Stimulated activated naive B cell treated with anti-CD40 and anti-IgM and Interleukin-4, amounts not matched to agents 10 μg/mL and 1 μg/mL and 100 μg/mL, for 72 hours (primary cell): ENCODE data around the gene QTRT2.

Experiments
- ATAC-seq, 2 donors: fragments of 150-1000 bp; cut with Tn5 transposase; replicated peaks; 2 replicates each; pipeline ENCODE4 v1.10.0; 2021; ENCODE audit warnings: moderate library complexity in 1 of 2
- DNase-seq: peaks from one replicate; pipeline ENCODE4 v3.0.0; 2021
- H3K27ac Mint-ChIP-seq: one replicate; pipeline ENCODE4 v1.8.0; 2022; ENCODE audit warnings: mild to moderate bottlenecking, mixed read lengths
- H3K27me3 Mint-ChIP-seq, 2 donors: one replicate each; pipeline ENCODE4 v1.8.0; 2022; ENCODE audit warnings: mixed read lengths in 2 of 2
- H3K36me3 Mint-ChIP-seq, 2 donors: one replicate each; pipeline ENCODE4 v1.8.0; 2022; ENCODE audit warnings: mixed read lengths in 2 of 2, mild to moderate bottlenecking in 1 of 2
- H3K4me1 Mint-ChIP-seq, 2 donors: one replicate each; pipeline ENCODE4 v1.8.0; 2022; ENCODE audit warnings: mixed read lengths in 2 of 2, mild to moderate bottlenecking in 1 of 2
- H3K4me3 Mint-ChIP-seq, 2 donors: one replicate each; pipeline ENCODE4 v1.8.0; 2022; ENCODE audit warnings: mild to moderate bottlenecking in 2 of 2, mixed read lengths in 2 of 2, moderate library complexity in 1 of 2
- H3K9me3 Mint-ChIP-seq, 2 donors: one replicate each; pipeline ENCODE4 v1.8.0; 2022; ENCODE audit warnings: mixed read lengths in 2 of 2, mild to moderate bottlenecking in 1 of 2

The QTRT2 gene

DNA sequence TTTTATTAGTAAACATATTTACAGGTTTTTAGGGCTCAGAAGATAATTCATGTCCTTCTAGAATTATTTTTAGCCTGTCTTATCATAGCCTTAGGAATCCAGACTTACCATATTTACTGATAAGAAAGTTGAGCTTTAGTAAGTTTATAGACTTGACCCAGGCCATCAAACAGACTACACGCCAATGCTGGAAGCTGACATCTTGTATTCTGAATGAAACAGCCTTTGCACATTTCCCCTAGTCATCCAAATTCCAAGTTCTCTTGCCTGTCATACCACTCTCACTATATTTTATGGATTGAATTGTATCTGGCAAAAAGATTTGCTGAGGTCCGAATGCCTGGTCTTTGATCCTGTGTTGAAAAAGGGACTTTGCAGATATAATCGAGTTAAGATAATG, 63.7 kb downstream of the QTRT2 start:
- Mint-ChIP-seq H3K4me1 (no peaks in the 10 kb centered on the region), H3K4me3 (no peak overlapping the region), H3K27ac (no peak overlapping the region), H3K9me3 (no peaks in the 10 kb centered on the region), H3K36me3 (no peaks in the 10 kb centered on the region), H3K27me3 (peaks cover 7 to 8% of the 10 kb centered on the region in 2 donors)
- DNase-seq (no peak), ATAC-seq (no peak)

DNA sequence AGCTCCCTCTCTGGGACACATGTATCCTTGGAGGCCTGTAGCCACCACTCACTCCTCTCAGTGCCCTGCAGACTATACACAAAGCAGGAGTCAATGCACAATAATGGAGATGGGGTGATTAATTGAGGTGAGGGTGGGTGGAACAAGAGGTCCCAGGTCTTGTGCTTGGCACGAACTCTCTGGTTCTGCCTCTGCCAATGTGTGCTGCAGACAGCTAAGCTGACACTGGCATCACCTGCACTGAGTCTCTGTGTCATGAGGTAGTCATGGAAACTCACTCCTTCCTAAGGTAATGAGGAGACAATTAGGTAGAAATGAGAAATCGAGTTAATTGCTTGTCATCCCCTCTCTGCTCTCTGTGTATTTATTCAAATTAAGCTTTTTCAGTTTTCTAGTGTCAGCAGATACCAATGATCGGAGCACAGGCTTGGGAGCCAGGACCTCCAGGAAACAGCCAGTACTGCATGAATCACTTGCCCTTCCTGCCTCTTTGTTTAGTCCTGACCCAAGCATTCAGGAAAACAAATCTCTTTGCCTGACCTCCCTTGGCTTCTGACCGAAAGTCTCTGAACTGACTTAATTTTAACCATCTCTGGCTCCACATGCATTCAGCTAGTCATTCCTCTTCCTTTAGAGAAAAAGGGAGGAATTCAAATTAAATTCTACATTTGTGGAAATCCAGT, 65.6 kb downstream of the QTRT2 start:
- no peaks in the 10 kb centered on the region for H3K36me3 Mint-ChIP-seq
- DNase-seq (no peak), ATAC-seq (no peak)
- H3K27ac Mint-ChIP-seq, result no peak overlapping the region
- no peaks in the 10 kb centered on the region for H3K9me3 Mint-ChIP-seq
- H3K27me3 Mint-ChIP-seq, result peaks cover 7 to 8% of the 10 kb centered on the region in 2 donors
- no peaks in the 10 kb centered on the region for H3K4me1 Mint-ChIP-seq
- no peak overlapping the region for H3K4me3 Mint-ChIP-seq

DNA sequence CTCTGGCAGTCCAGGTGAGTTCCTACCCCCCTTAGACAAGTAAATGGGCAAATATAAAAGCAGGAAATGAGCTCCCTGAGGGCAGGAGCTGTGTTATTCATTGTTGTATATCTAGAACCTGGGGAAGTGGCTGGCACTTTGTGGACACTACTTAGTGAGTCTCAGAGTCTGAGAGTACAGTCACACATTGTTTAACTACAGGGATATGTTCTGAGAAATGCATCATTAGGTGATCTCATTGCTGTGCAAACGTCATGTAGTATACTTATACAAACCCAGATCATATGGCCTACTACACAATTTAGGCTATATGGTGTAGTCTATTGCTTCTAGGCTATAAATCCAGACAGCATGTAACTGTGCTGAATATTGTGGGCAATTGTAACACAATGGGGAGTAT, 69.9 kb downstream of the QTRT2 start:
- no peak for ATAC-seq
- DNase-seq, result no peak
- H3K4me3 Mint-ChIP-seq, result no peak overlapping the region
- H3K4me1 Mint-ChIP-seq, result no peaks in the 10 kb centered on the region
- no peak overlapping the region for H3K27ac Mint-ChIP-seq
- H3K36me3 Mint-ChIP-seq, result no peaks in the 10 kb centered on the region
- H3K27me3 Mint-ChIP-seq, result peaks cover 8 to 12% of the 10 kb centered on the region in 2 donors
- H3K9me3 Mint-ChIP-seq, result no peaks in the 10 kb centered on the region

DNA sequence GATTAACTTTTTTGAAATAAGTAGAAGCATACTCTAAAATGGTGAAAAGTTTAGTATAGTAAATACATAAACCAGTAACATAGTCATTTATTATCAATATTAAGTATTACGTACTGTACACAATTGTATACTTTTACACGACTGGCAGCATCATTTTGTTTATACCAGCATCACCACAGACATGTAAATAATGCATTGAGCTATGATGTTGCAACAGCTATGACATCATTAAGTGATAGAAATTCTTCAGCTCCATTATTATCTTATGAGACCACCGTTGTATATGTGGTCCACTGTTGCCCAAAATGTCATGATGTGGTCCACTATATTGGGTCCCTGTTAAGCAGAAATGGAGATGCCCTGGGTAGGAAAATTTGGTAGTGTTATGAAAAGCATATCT, 71.0 kb downstream of the QTRT2 start:
- Mint-ChIP-seq H3K27me3 (peaks cover 8 to 17% of the 10 kb centered on the region in 2 donors), H3K36me3 (no peaks in the 10 kb centered on the region)
- ATAC-seq, result no peak

DNA sequence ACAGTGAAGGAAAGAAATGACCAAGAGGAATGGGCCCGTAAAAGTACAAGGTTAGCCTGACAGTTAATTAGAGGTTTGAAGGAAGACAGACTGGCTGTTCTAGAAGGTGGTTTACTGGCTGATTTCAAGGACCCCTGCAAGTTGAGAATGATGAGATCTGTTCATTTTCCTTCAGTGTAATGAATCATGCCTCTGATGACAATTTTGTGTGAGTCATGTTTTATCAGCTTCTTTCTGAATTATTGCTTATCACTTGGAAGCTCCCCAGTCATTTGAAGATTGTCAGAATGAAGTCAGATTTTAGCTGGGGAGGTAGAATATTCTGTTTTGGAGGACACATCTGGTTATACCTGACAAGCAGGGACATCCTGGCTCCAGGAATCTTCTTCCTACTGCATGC, 71.7 kb downstream of the QTRT2 start:
- DNase-seq, result no peak
- no peak for ATAC-seq
- Mint-ChIP-seq H3K4me1 (no peaks in the 10 kb centered on the region), H3K27me3 (peaks cover 12 to 17% of the 10 kb centered on the region in 2 donors), H3K9me3 (no peaks in the 10 kb centered on the region), H3K36me3 (no peaks in the 10 kb centered on the region), H3K4me3 (no peak overlapping the region), H3K27ac (no peak overlapping the region)

More for the DNA sequence above, 71.0 kb downstream of the QTRT2 start:
- no peak overlapping the region for H3K27ac Mint-ChIP-seq
- no peak for DNase-seq
- H3K4me1 Mint-ChIP-seq, result no peaks in the 10 kb centered on the region
- no peaks in the 10 kb centered on the region for H3K9me3 Mint-ChIP-seq
- H3K4me3 Mint-ChIP-seq, result no peak overlapping the region

DNA sequence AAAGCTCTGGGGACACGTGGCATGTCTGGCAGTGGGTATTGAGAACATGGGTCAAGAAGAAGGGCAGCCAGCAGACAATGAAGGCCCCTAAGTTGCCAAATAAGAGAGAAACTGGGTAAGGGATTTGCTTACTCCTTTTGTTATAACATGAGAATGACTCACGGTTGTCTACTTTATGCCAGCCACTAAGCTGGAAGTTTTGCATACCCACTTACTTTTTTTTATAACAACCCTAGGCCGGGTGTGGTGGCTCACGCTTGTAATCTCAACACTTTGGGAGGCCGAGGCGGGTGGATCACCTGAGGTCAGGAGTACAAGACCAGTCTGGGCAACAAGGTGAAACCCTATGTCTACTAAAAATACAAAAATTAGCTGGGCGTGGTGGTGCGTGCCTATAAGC, 72.3 kb downstream of the QTRT2 start:
- no peak overlapping the region for H3K27ac Mint-ChIP-seq
- no peak overlapping the region for H3K4me3 Mint-ChIP-seq
- ATAC-seq (no peak), DNase-seq (no peak)
- H3K9me3 Mint-ChIP-seq, result no peaks in the 10 kb centered on the region
- H3K27me3 Mint-ChIP-seq, result peaks cover 8 to 11% of the 10 kb centered on the region in 2 donors
- no peaks in the 10 kb centered on the region for H3K36me3 Mint-ChIP-seq
- no peaks in the 10 kb centered on the region for H3K4me1 Mint-ChIP-seq

DNA sequence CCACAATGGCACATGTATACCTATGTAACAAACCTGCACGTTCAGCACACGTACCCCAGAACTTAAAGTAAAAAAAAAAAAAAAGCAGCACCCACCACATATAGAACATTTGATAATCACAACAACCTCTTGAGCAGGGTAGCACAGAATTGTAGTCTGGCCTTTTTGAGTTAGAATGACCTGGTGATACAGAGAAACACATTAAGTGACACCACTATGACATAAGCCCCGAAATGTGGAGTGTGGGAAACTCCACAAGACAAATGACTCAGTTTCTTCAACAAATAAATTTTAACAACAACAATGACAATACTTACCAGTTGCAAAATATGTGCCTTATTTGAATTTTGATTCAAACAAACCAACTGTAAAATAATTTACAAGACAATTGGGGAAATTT, 76.0 kb downstream of the QTRT2 start:
- Mint-ChIP-seq H3K9me3 (no peaks in the 10 kb centered on the region), H3K36me3 (no peaks in the 10 kb centered on the region), H3K4me1 (no peaks in the 10 kb centered on the region), H3K27me3 (peaks cover 6 to 10% of the 10 kb centered on the region in 2 donors), H3K4me3 (no peak overlapping the region), H3K27ac (no peak overlapping the region)
- DNase-seq (no peak), ATAC-seq (no peak)

DNA sequence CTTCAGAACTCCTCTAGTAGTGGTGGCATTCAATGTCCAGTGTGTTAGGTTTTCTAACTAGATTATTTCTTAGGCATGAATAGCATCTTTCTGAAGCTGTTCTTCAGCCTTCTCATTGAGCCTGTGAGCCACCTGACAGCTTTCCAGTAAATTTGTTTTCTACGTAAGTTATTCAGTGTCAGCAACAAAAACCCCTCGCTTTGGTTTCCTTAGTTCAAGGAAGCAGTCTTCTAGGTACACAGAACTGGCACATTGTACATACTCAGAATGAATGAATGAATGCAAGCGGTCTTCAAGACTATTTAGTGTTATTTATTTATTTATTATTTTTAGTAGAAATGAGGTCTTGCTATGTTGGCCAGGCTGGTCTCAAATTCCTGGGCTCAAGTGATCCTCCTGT, 77.4 kb downstream of the QTRT2 start:
- Mint-ChIP-seq H3K9me3 (no peaks in the 10 kb centered on the region), H3K36me3 (no peaks in the 10 kb centered on the region), H3K27me3 (peaks cover 6 to 10% of the 10 kb centered on the region in 2 donors), H3K27ac (no peak overlapping the region), H3K4me3 (no peak overlapping the region), H3K4me1 (no peaks in the 10 kb centered on the region)
- DNase-seq, result no peak
- ATAC-seq, result no peak
